Psoas muscle (tissue), 8 donors: ENCODE data around the gene NIPSNAP3A. TPM values are rescaled to one million over a fixed set of nuclear protein-coding genes. Genes with fewer than 3 reads are reported as not detected.

Experiments used
- ATAC-seq, 4 donors: fragments of 200-7000 bp; cut with Tn5 transposase; one replicate each; pipeline ENCODE4 v1.9.1; 2020; ENCODE audit warnings: moderate library complexity in 3 of 4, mild to moderate bottlenecking in 2 of 4
- DNase-seq, 2 donors: peaks; one replicate each; pipeline ENCODE4 v3.0.0-alpha.2; 2020
- H3K27ac ChIP-seq: fragments of 200-600 bp; one replicate; pipeline ENCODE4 v1.8.0; 2022
- H3K27me3 ChIP-seq, 3 donors: fragments of 200-600 bp in 1 of 3; one replicate each; pipeline versions ENCODE4 v1.6.1 to v1.8.0; 2013 to 2022; ENCODE audit warnings: low read length in 2 of 3, mild to moderate bottlenecking in 2 of 3, moderate library complexity in 1 of 3; ENCODE audit not compliant: insufficient read depth in 3 of 3
- H3K36me3 ChIP-seq, 2 donors: fragments of 200-600 bp in 1 of 2; one replicate each; pipeline versions ENCODE4 v1.6.1 to v1.8.0; 2013 to 2022; ENCODE audit warnings: low read depth in 1 of 2, mild to moderate bottlenecking in 1 of 2, moderate library complexity in 1 of 2; ENCODE audit not compliant: insufficient read depth in 1 of 2
- H3K4me1 ChIP-seq: fragments of 200-600 bp; one replicate; pipeline ENCODE4 v1.8.0; 2022
- H3K4me3 ChIP-seq: fragments of 200-600 bp; one replicate; pipeline ENCODE4 v1.8.0; 2022; ENCODE audit warnings: mild to moderate bottlenecking
- H3K9me3 ChIP-seq: fragments of 200-600 bp; one replicate; pipeline ENCODE4 v1.8.0; 2022
- WGBS, 3 donors: extraction: QIAGEN DNeasy Blood & Tissue Kit; methylation state at CpG; one replicate each; pipeline versions ENCODE4 v1.1.6 to v1.1.7; 2013; 5-methylcytosine and 5-hydroxymethylcytosine counted together
- intact Hi-C, 2 donors: fragments of 100-400 bp; cut with DNase I; formaldehyde crosslinking; loops; one replicate each; pipeline versions ENCODE4 v1.11.0 to v1.14.2; 2022
- polyA plus RNA-seq, 3 donors: library from polyadenylated mRNA; stranded (reverse); fragments of 200-250 nt; gene quantifications; one replicate each; pipeline ENCODE4 v1.2.3, GENCODE V29; 2013
- total RNA-seq, 4 donors: library from RNA; stranded (reverse); fragmentation: NEBNext Ultra II Directional in 2 of 4; extraction: Animal tissue kit (Norgen Biotek cat#: 25700) in 2 of 4; gene quantifications; one replicate each; pipeline versions ENCODE4 v1.2.1 to v1.2.4, GENCODE V29; 2021 to 2023
- TF ChIP-seq, protein P1 (sequence below): fragments of 200-600 bp; IDR thresholded peaks from one replicate; pipeline ENCODE4 v1.8.0; 2022; ENCODE audit warnings: antibody characterized with exemption
- donor health status: healthy with polysubstance abuse.
- donor health status: DM: no; HTN: no; CAD: no; lungs with moderate emphysema.
- donor health status: Bipolar disorder and iron deficiency.
- donor health status: healthy.
- donor health status: DM: yes; HTN: yes; CAD: no.
- donor health status: DM: no; HTN: no; CAD: no.
- donor health status: DM: no; HTN: no; CAD: no.
- donor health status: DM: yes; HTN: yes; CAD: no.

NIPSNAP3A gene
- total and polyA plus RNA-seq, 7 donors = 4.3 to 19.8 (median 9.3) TPM

GRCh38 chr9:104786293-104786692 lies 38.8 kb downstream of the NIPSNAP3A start:
- intact Hi-C loops = loop anchor here in 1 of 2 donors (10.0 kb wide), 1 partner anchor 49 kb away; no protein-coding TSS in a partner anchor
- no peak overlapping the region for H3K4me3 ChIP-seq
- WGBS, 3 donors = 84 to 89% (median 86%) methylated on average over 1 of the region's 1 CpG
- peaks cover 6% of the 10 kb centered on the region for H3K4me1 ChIP-seq
- no peaks in the 10 kb centered on the region for H3K9me3 ChIP-seq
- no peak overlapping the region for H3K27ac ChIP-seq
- ATAC-seq (no peak), DNase-seq (no peak)
- peaks cover 15 to 100% of the 10 kb centered on the region in 2 donors for H3K36me3 ChIP-seq
- H3K27me3 ChIP-seq = no peaks in the 10 kb centered on the region
- TF ChIP-seq, protein P1, sequence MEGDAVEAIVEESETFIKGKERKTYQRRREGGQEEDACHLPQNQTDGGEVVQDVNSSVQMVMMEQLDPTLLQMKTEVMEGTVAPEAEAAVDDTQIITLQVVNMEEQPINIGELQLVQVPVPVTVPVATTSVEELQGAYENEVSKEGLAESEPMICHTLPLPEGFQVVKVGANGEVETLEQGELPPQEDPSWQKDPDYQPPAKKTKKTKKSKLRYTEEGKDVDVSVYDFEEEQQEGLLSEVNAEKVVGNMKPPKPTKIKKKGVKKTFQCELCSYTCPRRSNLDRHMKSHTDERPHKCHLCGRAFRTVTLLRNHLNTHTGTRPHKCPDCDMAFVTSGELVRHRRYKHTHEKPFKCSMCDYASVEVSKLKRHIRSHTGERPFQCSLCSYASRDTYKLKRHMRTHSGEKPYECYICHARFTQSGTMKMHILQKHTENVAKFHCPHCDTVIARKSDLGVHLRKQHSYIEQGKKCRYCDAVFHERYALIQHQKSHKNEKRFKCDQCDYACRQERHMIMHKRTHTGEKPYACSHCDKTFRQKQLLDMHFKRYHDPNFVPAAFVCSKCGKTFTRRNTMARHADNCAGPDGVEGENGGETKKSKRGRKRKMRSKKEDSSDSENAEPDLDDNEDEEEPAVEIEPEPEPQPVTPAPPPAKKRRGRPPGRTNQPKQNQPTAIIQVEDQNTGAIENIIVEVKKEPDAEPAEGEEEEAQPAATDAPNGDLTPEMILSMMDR = no peak

DNA sequence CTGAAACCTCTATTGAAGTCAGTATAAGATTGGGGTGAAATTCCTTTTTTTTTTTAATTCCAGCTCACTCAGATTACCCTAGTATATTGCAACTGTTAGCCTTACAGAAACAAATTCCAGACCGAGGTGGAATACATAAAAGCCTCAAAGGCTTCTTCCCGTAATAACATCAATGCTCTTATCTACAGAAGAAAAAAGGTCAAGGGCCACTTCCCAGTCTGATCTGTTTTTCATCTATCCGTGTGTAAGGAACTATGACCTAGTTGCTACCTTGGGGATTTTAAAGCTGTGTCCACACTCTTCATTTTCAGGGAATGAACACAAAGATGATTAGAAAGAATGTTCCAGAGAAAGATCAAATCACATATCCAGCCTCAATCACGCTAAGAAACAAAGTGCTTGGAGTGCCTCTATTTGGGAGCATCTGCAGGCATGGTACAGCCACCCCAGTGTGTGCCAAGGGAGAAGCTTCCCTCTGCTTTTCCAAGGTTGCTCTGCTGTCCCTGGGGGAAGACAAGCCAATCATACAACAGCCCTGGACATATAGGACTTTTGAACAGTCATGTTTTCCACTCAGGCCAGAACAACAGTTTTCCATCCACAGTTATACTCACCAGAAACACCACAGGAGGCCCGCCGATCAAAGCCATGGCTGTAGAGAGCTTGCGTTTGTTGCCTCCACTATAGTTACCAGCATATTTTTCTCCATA lies 40.0 kb downstream of the NIPSNAP3A start:
- ATAC-seq (no peak), DNase-seq (no peak)
- Histone ChIP-seq H3K4me1 (no peaks in the 10 kb centered on the region), H3K9me3 (no peaks in the 10 kb centered on the region), H3K36me3 (peaks cover 19 to 100% of the 10 kb centered on the region in 2 donors), H3K4me3 (no peak overlapping the region), H3K27me3 (no peaks in the 10 kb centered on the region), H3K27ac (no peak overlapping the region)
- intact Hi-C loops = loop anchor here in 1 of 2 donors (10.0 kb wide), 1 partner anchor 47 kb away; no protein-coding TSS in a partner anchor
- TF ChIP-seq, protein P1 = no peak
- 72 to 75% (median 74%) methylated on average over 7 of the region's 7 CpGs for WGBS, 3 donors

DNA sequence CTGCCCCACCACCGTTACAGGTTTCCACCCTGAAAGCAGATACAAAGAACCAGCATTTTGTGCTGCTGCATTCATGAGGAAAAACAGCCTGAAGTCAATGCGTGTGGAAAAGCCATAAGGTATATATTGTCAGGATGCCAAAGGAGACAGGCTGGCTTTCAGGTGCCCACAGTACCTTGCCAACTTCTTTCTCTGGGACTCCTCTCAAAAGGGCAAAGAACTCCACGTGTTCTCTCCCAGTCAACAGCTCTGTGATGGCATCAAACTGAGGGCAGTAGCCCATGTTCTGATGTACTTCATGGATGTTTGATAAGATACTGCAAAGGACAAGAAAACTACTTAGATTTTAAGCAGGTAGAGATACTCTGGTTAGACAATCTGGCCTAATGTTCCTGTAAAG lies 40.8 kb downstream of the NIPSNAP3A start:
- ATAC-seq (no peak), DNase-seq (no peak)
- Histone ChIP-seq H3K36me3 (peaks cover 19 to 100% of the 10 kb centered on the region in 2 donors), H3K4me1 (no peaks in the 10 kb centered on the region), H3K27me3 (no peaks in the 10 kb centered on the region), H3K9me3 (no peaks in the 10 kb centered on the region), H3K27ac (no peak overlapping the region), H3K4me3 (no peak overlapping the region)
- TF ChIP-seq, protein P1 = no peak
- 69 to 80% (median 69%) methylated on average over 3 of the region's 3 CpGs for WGBS, 3 donors
- intact Hi-C loops = loop anchor here in 1 of 2 donors (10.0 kb wide), 1 partner anchor 47 kb away; no protein-coding TSS in a partner anchor

DNA sequence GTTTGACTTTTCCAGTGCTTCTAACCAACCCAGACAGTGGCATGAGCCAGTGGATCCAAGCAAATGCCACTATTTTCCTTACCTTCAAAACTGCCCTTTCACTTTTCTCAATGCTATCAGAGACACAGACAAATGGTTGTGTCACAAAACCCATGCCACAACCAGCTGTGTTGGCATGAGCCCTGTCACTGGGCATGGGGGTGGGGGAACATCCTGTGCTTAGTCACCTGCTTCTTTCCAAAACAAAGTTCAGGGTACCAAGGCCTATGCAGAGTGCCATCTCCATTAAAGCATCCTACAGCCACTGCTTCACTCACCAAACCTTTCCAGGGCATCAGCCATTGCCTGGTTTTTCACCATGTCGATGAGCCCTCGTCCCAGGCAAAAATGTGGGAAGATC lies 46.6 kb downstream of the NIPSNAP3A start:
- Histone ChIP-seq H3K4me3 (no peak overlapping the region), H3K9me3 (no peaks in the 10 kb centered on the region), H3K4me1 (no peaks in the 10 kb centered on the region), H3K36me3 (peaks cover 19 to 100% of the 10 kb centered on the region in 2 donors), H3K27ac (peak overlapping the region; percentile 19), H3K27me3 (no peaks in the 10 kb centered on the region)
- WGBS, 3 donors = 90 to 95% (median 92%) methylated on average over 2 of the region's 2 CpGs
- intact Hi-C loops = loop anchor here in 1 of 2 donors (10.0 kb wide), 1 partner anchor 621 kb away; no protein-coding TSS in a partner anchor
- DNase-seq = no peak
- ATAC-seq = peak; percentile 52 to 82 (median 59)
- TF ChIP-seq, protein P1 = no peak
